Suprapubic skin (tissue), 4 donors: ENCODE results near the gene NKX1-2.

Source experiments
- EP300 ChIP-seq: sonication (generic); formaldehyde crosslinking; IDR thresholded peaks from one replicate; pipeline ENCODE4 v1.6.1; 2017; ENCODE audit warnings: antibody characterized with exemption
- POLR2A ChIP-seq, 2 donors: fragments of 450-650 bp; IDR thresholded peaks; one replicate each; pipeline ENCODE4 v1.6.1; 2017; ENCODE audit warnings: antibody characterized with exemption in 2 of 2, mild to moderate bottlenecking in 2 of 2, moderate library complexity in 2 of 2
- POLR2AphosphoS5 ChIP-seq, 3 donors: sonication (generic); formaldehyde crosslinking; IDR thresholded peaks; one replicate each; pipeline ENCODE4 v1.6.1; 2017; ENCODE audit warnings: antibody characterized with exemption in 3 of 3
- TF ChIP-seq, protein P1 (sequence below), 2 donors: fragments of 200-600 bp in 1 of 2; fragments of 450-650 bp in 1 of 2; sonication (generic) in 1 of 2; IDR thresholded peaks; one replicate each; pipeline ENCODE4 v1.5.1; 2016 to 2019; ENCODE audit warnings: antibody characterized with exemption in 2 of 2, mild to moderate bottlenecking in 1 of 2, moderate library complexity in 1 of 2

DNA sequence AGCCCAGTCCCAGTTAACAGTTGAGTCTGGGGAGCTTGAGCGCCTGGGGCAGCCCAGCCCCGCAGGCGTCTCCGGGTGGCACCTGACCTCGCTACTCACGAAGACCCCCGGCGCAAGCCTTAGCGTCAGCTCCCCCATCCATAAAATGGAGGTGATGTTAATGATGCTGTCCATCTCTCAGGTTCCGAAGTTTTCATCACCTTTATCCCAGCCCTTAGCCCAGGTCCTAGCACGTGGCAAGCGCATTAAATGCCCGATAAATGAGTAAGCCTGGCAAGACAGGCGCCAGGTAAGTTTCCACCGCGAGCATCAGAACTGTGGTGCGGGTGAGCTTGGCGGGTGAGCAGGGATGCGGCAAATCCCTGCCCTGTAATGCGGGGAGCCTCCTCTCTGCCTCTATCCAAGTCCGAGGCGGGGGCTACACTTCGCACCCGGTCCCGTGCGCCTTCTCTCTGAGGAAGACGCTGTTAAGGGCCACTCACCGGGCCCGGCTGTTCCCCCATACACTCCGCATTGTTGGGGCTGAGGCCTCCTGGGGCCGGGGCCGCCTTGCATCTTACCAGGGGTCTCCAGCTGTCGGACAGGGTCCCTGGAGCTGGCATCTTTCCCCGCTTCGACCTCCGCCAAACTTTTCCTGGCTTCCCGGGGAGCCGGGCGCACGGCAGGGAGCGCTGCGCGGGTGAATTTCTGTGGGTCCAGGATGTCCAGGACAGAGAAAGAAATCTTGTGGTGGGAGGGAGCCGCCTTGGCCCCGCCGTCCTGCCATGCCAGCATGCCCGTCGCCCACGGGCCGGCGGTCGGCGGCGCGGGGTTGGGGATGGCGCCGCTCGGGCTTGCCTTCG lies 444 bp downstream of the NKX1-2 start:
- no peak for TF ChIP-seq POLR2A (IDR thresholded peaks at IDR 0.05)
- TF ChIP-seq, protein P1, sequence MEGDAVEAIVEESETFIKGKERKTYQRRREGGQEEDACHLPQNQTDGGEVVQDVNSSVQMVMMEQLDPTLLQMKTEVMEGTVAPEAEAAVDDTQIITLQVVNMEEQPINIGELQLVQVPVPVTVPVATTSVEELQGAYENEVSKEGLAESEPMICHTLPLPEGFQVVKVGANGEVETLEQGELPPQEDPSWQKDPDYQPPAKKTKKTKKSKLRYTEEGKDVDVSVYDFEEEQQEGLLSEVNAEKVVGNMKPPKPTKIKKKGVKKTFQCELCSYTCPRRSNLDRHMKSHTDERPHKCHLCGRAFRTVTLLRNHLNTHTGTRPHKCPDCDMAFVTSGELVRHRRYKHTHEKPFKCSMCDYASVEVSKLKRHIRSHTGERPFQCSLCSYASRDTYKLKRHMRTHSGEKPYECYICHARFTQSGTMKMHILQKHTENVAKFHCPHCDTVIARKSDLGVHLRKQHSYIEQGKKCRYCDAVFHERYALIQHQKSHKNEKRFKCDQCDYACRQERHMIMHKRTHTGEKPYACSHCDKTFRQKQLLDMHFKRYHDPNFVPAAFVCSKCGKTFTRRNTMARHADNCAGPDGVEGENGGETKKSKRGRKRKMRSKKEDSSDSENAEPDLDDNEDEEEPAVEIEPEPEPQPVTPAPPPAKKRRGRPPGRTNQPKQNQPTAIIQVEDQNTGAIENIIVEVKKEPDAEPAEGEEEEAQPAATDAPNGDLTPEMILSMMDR (IDR thresholded peaks at IDR 0.05): no peak
- TF ChIP-seq POLR2AphosphoS5 (IDR thresholded peaks at IDR 0.05): no peak
- TF ChIP-seq EP300: no peak
